Erythroblast (primary cell): ENCODE results near the gene COX7A2.

Source experiments
- GATA1 ChIP-seq: IDR thresholded peaks from 2 replicates; pipeline ENCODE4 v1.6.1; 2011; ENCODE audit warnings: low read depth, mild to moderate bottlenecking, control low read depth, low read length, moderate library complexity
- POLR2A ChIP-seq: IDR thresholded peaks from 2 replicates; pipeline ENCODE4 v1.6.1; 2011; ENCODE audit warnings: mild to moderate bottlenecking, low read length

GRCh38 chr6:75208298-75209183 is 35.1 kb downstream of the COX7A2 start:
- TF ChIP-seq POLR2A = no peak
- TF ChIP-seq GATA1 = no peak
